ENCODE data around the gene NACA2. TPM values are rescaled to one million over a fixed set of nuclear protein-coding genes. Genes with fewer than 3 reads are reported as not detected.
"Not testable (repeated sequence)": the region's sequence is repeated elsewhere in the genome, so short reads cannot be mapped to it uniquely, and the experiment has no call there.

The NACA2 gene
- total RNA-seq, 1 experiment from 2014 or later, result not detected

- no peak for DNase-seq (ENCODE audit: low read depth)
Measured at GRCh38 chr17:61579347-61579746, 11.7 kb downstream of the NACA2 start.

- no peak for DNase-seq (ENCODE audit: low read depth)
Measured at GRCh38 chr17:61578645-61579044, 12.4 kb downstream of the NACA2 start.

GRCh38 chr17:61575983-61576382 lies 15.0 kb downstream of the NACA2 start:
- no peak for DNase-seq (ENCODE audit: low read depth)

- no peak for DNase-seq (ENCODE audit: low read depth)
Measured at GRCh38 chr17:61575352-61575975, 15.6 kb downstream of the NACA2 start.

GRCh38 chr17:61574542-61575351 lies 16.3 kb downstream of the NACA2 start:
- DNase-seq (ENCODE audit: low read depth), result peak; percentile 57

GRCh38 chr17:61572547-61572946 lies 18.5 kb downstream of the NACA2 start:
- not testable (repeated sequence) for DNase-seq (ENCODE audit: low read depth)

- no peak for DNase-seq (ENCODE audit: low read depth)
Measured at GRCh38 chr17:61571624-61572023, 19.4 kb downstream of the NACA2 start.

GRCh38 chr17:61570118-61570517 lies 20.9 kb downstream of the NACA2 start:
- DNase-seq (ENCODE audit: low read depth), result no peak

- DNase-seq (ENCODE audit: low read depth), result not testable (repeated sequence)
Measured at GRCh38 chr17:61569525-61569924, 21.5 kb downstream of the NACA2 start.

GRCh38 chr17:61568219-61569072 lies 22.6 kb downstream of the NACA2 start:
- DNase-seq (ENCODE audit: low read depth), result no peak

- no peak for DNase-seq (ENCODE audit: low read depth)
Measured at GRCh38 chr17:61567045-61567802, 23.8 kb downstream of the NACA2 start.

- not testable (repeated sequence) for DNase-seq (ENCODE audit: low read depth)
Measured at GRCh38 chr17:61566448-61566847, 24.6 kb downstream of the NACA2 start.

- DNase-seq (ENCODE audit: low read depth), result not testable (repeated sequence)
Measured at GRCh38 chr17:61565850-61566249, 25.2 kb downstream of the NACA2 start.

- DNase-seq (ENCODE audit: low read depth), result no peak
Measured at GRCh38 chr17:61565213-61565612, 25.8 kb downstream of the NACA2 start.

GRCh38 chr17:61562287-61562686 lies 28.7 kb downstream of the NACA2 start:
- DNase-seq (ENCODE audit: low read depth), result no peak

GRCh38 chr17:61561354-61561753 lies 29.7 kb downstream of the NACA2 start:
- no peak for DNase-seq (ENCODE audit: low read depth)

GRCh38 chr17:61560071-61560470 lies 30.9 kb downstream of the NACA2 start:
- DNase-seq (ENCODE audit: low read depth), result no peak

GRCh38 chr17:61556224-61557188 lies 34.5 kb downstream of the NACA2 start:
- no peak for DNase-seq (ENCODE audit: low read depth)

- DNase-seq (ENCODE audit: low read depth), result no peak
Measured at GRCh38 chr17:61555127-61555566, 35.9 kb downstream of the NACA2 start.

- no peak for DNase-seq (ENCODE audit: low read depth)
Measured at GRCh38 chr17:61554209-61554608, 36.8 kb downstream of the NACA2 start.
